ENCODE data around the gene MS4A8. TPM values are rescaled to one million over a fixed set of nuclear protein-coding genes. Genes with fewer than 3 reads are reported as not detected.
"Not testable (repeated sequence)": the region's sequence is repeated elsewhere in the genome, so short reads cannot be mapped to it uniquely, and the experiment has no call there.

MS4A8 gene
- total RNA-seq, 2 experiments from 2014 or later: not detected

GRCh38 chr11:60754887-60755286 lies 55.5 kb downstream of the MS4A8 start:
- Histone ChIP-seq H3K4me3 (ENCODE audit: low read length) (no peak overlapping the region), H3K4me1 (ENCODE audit: insufficient read depth, low read length) (no peaks in the 10 kb centered on the region), H3K36me3 (ENCODE audit: insufficient read depth, low read length) (no peaks in the 10 kb centered on the region), H3K9me3 (ENCODE audit: control insufficient read depth in 1 of 2, insufficient read depth in 1 of 2, low read length in 2 of 2) (no peaks in the 10 kb centered on the region), H3K27me3 (ENCODE audit: control insufficient read depth in 1 of 2, insufficient read depth in 2 of 2, low read length in 2 of 2) (peaks cover 8 to 18% of the 10 kb centered on the region in 2 experiments), H3K27ac (ENCODE audit: low read depth in 1 of 2, low read length in 2 of 2) (no peak overlapping the region)
- H3K4me3 Mint-ChIP-seq: no peak overlapping the region
- ATAC-seq (ENCODE audit: poor library complexity) (no peak), DNase-seq (no peak)
- H3K9me3 Mint-ChIP-seq: no peaks in the 10 kb centered on the region
- CTCF ChIA-PET: no interaction called here
- intact Hi-C loops (cut with DNase I, micrococcal nuclease): no loop called here
- TF ChIP-seq CTCF (IDR thresholded peaks at IDR 0.05): no peak
- H3K4me1 Mint-ChIP-seq (ENCODE audit: low read depth): no peaks in the 10 kb centered on the region
- no peak overlapping the region for H3K27ac Mint-ChIP-seq
- no peaks in the 10 kb centered on the region for H3K36me3 Mint-ChIP-seq (ENCODE audit: low read depth)
- peaks cover 68% of the 10 kb centered on the region for H3K27me3 Mint-ChIP-seq
- POLR2A ChIA-PET: no interaction called here

DNA sequence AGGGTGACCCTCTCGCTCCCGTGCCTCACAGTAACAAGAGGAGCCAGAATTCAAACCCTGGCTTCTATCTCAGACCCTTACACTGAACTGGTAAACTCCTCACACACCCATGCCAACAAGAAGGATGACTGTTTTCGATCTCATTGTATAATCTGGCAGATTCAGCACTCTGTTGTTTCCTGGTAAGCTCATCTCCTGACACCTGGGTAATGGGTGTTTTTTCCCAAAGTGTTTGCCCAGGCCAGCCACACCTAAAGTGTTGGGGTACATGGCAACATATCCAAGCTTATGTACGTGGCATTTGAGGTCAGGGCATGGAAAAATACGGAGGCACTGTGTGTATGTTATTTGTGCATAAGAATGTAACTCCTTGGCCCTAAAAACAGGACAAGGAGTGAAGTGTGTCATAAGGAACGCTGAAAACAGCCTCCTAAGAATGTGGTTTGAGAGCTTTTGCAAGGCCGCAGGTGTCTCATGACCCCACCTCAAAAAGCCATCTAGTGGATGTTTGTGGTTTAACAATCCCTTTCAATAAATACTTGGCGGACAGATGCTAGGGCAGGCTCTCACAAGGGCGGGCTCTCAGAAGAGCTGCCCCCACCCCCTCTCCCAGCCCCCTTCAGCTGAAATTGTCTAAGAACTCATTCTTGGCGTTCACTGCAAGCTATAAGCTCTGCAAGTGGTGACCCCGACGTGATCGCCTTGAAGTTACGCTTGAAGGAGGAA lies 57.1 kb downstream of the MS4A8 start, which contains the start of gene MS4A15:
Gene MS4A15 (plus strand): TSS at position 561 of the 726 bp plus-strand sequence. CDS start 6,867 bp downstream, outside the sequence.
- H3K4me3 Mint-ChIP-seq: no peak within 1 kb of the TSS
- H3K36me3 Mint-ChIP-seq (ENCODE audit: low read depth): no peaks in the 10 kb centered on the region
- no peak for ATAC-seq (ENCODE audit: poor library complexity)
- no peaks in the 10 kb centered on the region for H3K4me1 Mint-ChIP-seq (ENCODE audit: low read depth)
- POLR2A ChIA-PET: no interaction called here
- DNase-seq: peak in 2 of 14 experiments; percentile 10 to 20
- H3K4me3 ChIP-seq (ENCODE audit: low read length): no peak within 1 kb of the TSS
- CTCF ChIA-PET: no interaction called here
- no peak within 1 kb of the TSS for H3K27ac ChIP-seq (ENCODE audit: low read depth in 1 of 2, low read length in 2 of 2)
- peaks cover 70% of the 10 kb centered on the region for H3K27me3 Mint-ChIP-seq
- no peaks in the 10 kb centered on the region for H3K36me3 ChIP-seq (ENCODE audit: insufficient read depth, low read length)
- intact Hi-C loops (cut with DNase I, micrococcal nuclease): no loop called here
- no peak within 1 kb of the TSS for H3K27ac Mint-ChIP-seq
- peaks cover 8 to 20% of the 10 kb centered on the region in 2 experiments for H3K27me3 ChIP-seq (ENCODE audit: control insufficient read depth in 1 of 2, insufficient read depth in 2 of 2, low read length in 2 of 2)
- no peaks in the 10 kb centered on the region for H3K4me1 ChIP-seq (ENCODE audit: insufficient read depth, low read length)
- no peaks in the 10 kb centered on the region for H3K9me3 Mint-ChIP-seq
- no peaks in the 10 kb centered on the region for H3K9me3 ChIP-seq (ENCODE audit: control insufficient read depth in 1 of 2, insufficient read depth in 1 of 2, low read length in 2 of 2)
- peak; percentile 25 for TF ChIP-seq CTCF (IDR thresholded peaks at IDR 0.05)

GRCh38 chr11:60757231-60757800 lies 57.9 kb downstream of the MS4A8 start:
- ChIA-PET POLR2A (no interaction called here), CTCF (interaction anchor here (0.8 kb wide), 1 partner anchor 18 kb away, joined by 3 read pairs; no protein-coding TSS in a partner anchor)
- no peak for TF ChIP-seq CTCF (IDR thresholded peaks at IDR 0.05)
- peaks cover 7 to 27% of the 10 kb centered on the region in 2 experiments for H3K27me3 ChIP-seq (ENCODE audit: control insufficient read depth in 1 of 2, insufficient read depth in 2 of 2, low read length in 2 of 2)
- Mint-ChIP-seq H3K4me3 (no peak overlapping the region), H3K27me3 (peaks cover 63% of the 10 kb centered on the region), H3K4me1 (ENCODE audit: low read depth) (no peaks in the 10 kb centered on the region), H3K27ac (no peak overlapping the region), H3K9me3 (no peaks in the 10 kb centered on the region), H3K36me3 (ENCODE audit: low read depth) (no peaks in the 10 kb centered on the region)
- no peaks in the 10 kb centered on the region for H3K4me1 ChIP-seq (ENCODE audit: insufficient read depth, low read length)
- no peaks in the 10 kb centered on the region for H3K9me3 ChIP-seq (ENCODE audit: control insufficient read depth in 1 of 2, insufficient read depth in 1 of 2, low read length in 2 of 2)
- no peaks in the 10 kb centered on the region for H3K36me3 ChIP-seq (ENCODE audit: insufficient read depth, low read length)
- H3K27ac ChIP-seq (ENCODE audit: low read depth in 1 of 2, low read length in 2 of 2): no peak overlapping the region
- ATAC-seq (ENCODE audit: poor library complexity): no peak
- intact Hi-C loops (cut with DNase I, micrococcal nuclease): no loop called here
- peak in 1 of 14 experiments; percentile 21 for DNase-seq
- H3K4me3 ChIP-seq (ENCODE audit: low read length): no peak overlapping the region

- H3K27ac Mint-ChIP-seq; POLR2A ChIA-PET; H3K36me3 Mint-ChIP-seq (ENCODE audit: low read depth); intact Hi-C loops (cut with DNase I, micrococcal nuclease); H3K9me3 Mint-ChIP-seq; H3K4me3 ChIP-seq (ENCODE audit: low read length); CTCF ChIA-PET; H3K36me3 ChIP-seq (ENCODE audit: insufficient read depth, low read length); H3K4me1 ChIP-seq (ENCODE audit: insufficient read depth, low read length); ATAC-seq (ENCODE audit: poor library complexity); H3K4me3 Mint-ChIP-seq; H3K4me1 Mint-ChIP-seq (ENCODE audit: low read depth); DNase-seq; H3K9me3 ChIP-seq (ENCODE audit: control insufficient read depth in 1 of 2, insufficient read depth in 1 of 2, low read length in 2 of 2); H3K27ac ChIP-seq (ENCODE audit: low read depth in 1 of 2, low read length in 2 of 2): not testable (repeated sequence)
- H3K27me3 ChIP-seq (ENCODE audit: control insufficient read depth in 1 of 2, insufficient read depth in 2 of 2, low read length in 2 of 2): peaks cover 2 to 23% of the 10 kb centered on the region in 2 experiments
- H3K27me3 Mint-ChIP-seq: peaks cover 63% of the 10 kb centered on the region
These were observed 59.3 kb downstream of the MS4A8 start for GRCh38 chr11:60758671-60759070.

DNA sequence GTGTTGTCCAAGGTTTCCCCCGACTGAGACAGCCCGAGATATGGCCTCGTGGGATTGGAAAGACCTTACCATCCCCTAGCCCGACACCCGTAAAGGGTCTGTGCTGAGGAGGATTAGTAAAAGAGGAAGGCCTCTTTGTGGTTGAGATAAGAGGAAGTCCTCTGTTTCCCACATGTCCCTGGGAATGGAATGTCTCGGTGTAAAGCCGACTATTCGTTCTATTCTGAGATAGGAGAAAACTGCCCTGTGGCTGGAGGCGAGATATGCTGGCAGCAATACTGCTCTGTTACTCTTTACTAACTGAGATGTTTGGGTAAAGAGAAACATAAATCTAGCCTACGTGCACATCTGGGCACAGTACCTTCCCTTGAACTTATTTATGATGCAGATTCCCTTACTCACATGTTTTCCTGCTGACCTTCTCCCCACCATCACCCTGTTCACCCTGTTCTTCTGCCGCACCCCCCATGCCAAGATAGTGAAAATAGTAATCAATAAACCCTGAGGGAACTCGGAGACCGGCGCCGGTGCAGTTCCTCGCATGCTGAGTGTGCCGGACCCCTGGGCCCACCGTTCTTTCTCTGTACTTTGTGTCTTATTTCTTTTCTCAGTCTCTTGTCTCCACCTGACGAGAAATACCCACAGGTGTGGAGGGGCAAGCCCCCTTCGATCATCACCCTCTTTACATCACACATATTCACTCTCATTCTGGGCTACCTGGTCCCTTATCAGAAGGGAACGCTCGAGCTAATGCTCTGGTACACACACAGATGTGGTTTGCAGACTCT lies 60.2 kb downstream of the MS4A8 start:
- H3K9me3 Mint-ChIP-seq; H3K4me1 Mint-ChIP-seq (ENCODE audit: low read depth); H3K9me3 ChIP-seq (ENCODE audit: control insufficient read depth in 1 of 2, insufficient read depth in 1 of 2, low read length in 2 of 2); H3K36me3 ChIP-seq (ENCODE audit: insufficient read depth, low read length); H3K4me1 ChIP-seq (ENCODE audit: insufficient read depth, low read length); POLR2A ChIA-PET; H3K4me3 Mint-ChIP-seq; H3K4me3 ChIP-seq (ENCODE audit: low read length); CTCF ChIA-PET; ATAC-seq (ENCODE audit: poor library complexity); H3K36me3 Mint-ChIP-seq (ENCODE audit: low read depth); H3K27ac ChIP-seq (ENCODE audit: low read depth in 1 of 2, low read length in 2 of 2); H3K27ac Mint-ChIP-seq; intact Hi-C loops (cut with DNase I, micrococcal nuclease): not testable (repeated sequence)
- H3K27me3 Mint-ChIP-seq: peaks cover 73% of the 10 kb centered on the region
- peak in 1 of 14 experiments; percentile 11 for DNase-seq
- peaks cover 2 to 23% of the 10 kb centered on the region in 2 experiments for H3K27me3 ChIP-seq (ENCODE audit: control insufficient read depth in 1 of 2, insufficient read depth in 2 of 2, low read length in 2 of 2)
